GM19438 (cell line): ENCODE data around the gene ATP11B.
"Not testable (repeated sequence)": the region's sequence is repeated elsewhere in the genome, so short reads cannot be mapped to it uniquely, and the experiment has no call there.

ENCODE experiments used
- ATAC-seq: cut with Tn5 transposase; IDR thresholded peaks from one replicate; pipeline ENCODE4 v1.9.1; 2021; ENCODE audit warnings: low read depth; ENCODE audit not compliant: unreplicated experiment

ATP11B gene

DNA sequence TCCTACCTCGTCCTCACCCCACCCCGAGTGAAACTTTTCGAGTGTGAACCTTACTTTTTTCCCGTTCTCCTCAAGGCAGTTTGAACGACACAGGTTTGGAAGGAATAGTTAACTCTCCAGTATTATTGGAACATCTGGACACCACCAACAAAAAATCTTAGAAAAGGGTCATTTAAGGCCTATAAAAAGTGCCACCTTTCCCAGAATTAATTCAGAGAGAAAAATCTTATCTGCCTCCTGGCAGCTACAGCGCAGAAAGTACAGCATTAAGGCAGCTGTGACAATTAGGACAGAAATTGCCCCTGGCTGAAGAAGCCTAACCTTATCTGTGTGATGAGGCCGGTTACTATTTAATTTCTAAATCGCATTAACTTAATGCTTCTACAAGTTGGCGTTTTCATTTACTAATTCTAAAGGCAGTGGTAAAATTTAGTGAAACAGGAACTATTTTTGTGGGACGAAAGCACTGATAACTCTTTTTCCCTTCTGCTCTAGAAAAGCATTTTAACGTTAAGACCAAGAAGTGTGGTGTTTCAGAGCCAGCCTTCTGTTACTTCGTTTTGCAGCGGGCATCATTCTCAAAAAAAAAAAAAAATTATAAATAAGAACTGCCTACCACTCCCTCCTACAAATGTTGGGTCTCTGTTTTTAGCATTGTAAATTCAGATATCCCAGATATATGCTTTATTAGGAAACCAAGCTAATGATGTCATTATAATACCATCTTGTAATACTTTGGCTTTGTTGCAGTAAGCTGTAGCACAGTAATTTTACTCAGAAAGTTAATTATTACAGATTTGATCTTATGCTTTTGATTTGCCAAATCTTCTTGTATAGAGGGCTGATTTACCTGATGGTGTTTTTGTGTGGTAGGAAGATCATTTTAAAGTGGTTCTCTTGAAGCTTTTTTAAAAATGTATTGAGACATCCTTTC is 1.4 kb downstream of the ATP11B start:
- no peak for ATAC-seq

DNA sequence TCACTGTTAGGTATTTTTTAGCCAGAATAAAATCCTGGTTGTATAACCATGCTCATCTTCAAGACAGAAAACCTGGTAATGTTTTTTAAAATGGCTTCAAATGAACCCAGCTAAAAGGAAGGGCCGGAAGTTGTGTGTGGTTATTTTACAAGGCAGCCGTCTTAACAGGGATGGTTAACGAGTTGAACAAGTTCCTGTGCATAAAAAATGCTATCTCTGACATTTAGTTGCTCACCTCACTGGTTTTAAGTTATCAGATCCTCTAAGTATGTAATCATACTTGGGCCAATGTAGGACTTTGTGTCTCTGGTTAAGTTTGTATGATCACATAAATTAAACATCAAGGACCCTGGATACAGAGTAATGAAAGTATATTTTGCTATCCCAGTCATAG is 2.1 kb downstream of the ATP11B start:
- ATAC-seq = no peak

DNA sequence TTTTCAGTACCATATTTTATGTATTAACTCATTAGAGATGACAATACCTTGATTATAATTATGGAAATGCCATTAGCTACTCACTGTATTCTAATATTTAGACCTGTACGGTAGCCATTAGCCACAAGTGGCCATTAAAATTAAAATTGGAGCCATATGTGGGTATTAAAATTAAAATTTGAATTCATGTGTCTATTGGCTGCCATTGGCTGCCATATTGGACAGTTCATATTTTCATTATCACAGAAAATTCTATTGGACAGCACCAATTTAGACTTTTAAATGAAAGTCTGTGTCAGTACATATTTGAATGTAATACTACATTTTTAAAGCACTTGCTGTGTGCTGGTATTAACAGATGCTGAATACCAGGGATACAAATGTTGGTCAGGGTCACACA is 3.0 kb downstream of the ATP11B start:
- no peak for ATAC-seq

DNA sequence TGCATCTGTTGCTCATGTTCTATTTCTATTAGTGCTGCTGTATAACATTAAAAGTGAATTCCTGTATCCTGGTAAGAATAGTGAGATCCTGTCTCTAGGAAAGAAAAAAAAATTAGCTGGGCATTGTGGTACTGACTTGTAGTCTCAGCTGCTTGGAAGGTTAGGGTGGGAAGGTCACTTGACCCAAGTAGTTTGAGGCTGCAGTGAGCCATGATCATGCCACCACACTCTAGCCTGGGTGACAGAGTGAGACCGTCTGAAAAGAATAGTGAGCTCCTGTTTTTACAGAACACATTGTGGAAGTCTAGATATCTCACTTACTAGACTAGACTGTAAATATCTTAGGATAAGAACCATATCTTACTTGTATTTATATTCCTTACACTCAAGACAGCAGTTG is 4.6 kb downstream of the ATP11B start:
- no peak for ATAC-seq

DNA sequence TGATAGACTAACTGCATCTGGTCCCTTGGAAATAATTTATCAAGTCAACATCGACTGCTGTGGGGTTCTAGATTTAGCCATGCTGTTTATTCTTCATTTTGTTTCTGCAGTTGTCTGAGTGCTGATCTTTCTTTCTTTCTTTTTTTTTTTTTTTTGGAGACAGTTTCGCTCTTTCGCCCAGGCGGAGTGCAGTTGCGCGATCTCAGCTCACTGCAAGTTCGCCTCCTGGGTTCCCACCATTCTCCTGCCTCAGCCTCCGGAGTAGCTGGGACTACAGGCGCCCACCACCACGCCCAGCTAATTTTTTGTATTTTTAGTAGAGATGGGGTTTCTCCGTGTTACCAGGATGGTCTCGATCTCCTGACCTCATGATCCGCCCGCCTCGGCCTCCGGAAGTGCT is 5.8 kb downstream of the ATP11B start:
- not testable (repeated sequence) for ATAC-seq

DNA sequence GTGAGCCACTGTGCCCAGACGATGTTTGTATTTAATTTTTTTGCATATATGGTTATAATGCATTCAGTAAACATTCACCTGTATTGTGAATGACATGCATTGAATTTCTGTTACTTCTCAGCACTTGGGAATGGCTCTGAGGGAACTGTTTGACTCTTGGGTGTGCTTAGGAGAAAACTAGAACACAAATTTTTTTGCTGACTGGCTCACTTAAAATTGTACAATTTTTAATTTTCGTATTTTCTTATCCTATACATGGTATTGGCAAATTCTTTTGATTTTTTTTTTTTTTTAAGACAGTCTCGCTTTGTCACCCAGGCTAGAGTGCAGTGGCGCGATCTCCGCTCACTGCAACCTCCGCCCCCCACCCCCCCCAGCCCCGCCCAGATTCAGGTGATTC is 7.2 kb downstream of the ATP11B start:
- no peak for ATAC-seq

DNA sequence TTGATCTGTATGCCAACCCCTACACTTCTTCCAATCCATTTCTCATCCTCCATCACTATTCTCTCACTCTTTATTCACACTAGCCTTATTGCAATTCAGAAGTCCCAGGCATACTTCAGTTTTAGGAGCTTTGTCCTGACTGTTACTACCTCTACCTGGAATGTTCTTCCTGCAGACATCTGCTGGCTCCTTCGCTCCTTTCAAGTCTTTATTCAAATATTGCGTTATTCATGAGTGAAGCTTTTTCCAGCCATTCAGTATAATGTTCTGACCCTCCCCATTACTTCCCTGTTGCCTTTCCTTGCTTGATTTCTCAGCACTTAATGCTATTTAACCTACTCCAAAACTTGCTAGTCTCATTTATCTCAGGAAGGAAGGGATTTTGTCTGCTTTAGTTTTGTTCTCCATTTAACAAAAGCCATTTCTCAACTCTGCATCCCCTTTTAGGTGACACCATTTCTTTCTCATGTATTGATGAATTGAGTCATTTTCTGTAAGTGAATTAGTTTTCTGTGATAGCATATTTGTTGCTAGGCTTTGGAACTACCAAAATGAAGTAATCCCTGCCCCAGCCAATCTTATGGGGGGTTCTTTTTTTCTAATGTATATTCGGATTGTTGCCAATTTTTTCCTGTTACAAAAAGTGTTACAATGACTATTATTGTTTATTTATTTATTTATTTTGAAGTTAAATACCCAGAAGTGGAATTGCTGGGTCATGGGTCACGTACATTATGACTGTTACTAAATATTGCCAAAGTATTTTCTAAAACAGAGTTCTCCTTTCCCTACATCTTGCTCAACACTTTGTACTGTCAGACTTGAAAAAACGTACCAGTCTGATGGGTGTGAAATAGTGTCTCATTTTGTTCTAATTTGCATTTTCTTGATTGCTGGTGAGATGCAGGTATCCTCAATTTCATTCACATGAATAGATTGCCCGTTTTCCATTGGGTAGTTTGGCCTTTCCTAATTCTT is 9.4 kb downstream of the ATP11B start:
- ATAC-seq = no peak

DNA sequence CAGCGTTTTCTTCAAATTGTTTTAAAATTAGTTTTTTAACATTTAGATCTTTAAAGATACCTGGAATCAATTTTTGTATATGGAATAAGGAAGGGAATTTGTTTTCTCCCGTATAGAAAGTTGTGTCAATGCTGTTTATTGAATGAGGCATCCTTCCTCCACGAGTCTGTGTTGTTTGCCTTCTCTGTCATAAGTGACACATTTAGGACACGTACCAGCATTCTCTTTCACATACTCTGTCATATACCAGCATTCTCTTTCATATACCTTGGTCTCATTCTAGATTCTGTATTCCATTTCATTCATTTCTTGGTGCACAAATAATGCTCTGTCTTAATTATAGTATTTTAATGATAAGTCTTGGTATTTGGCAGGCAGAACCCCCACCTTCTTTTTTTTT is 10.3 kb downstream of the ATP11B start:
- no peak for ATAC-seq

DNA sequence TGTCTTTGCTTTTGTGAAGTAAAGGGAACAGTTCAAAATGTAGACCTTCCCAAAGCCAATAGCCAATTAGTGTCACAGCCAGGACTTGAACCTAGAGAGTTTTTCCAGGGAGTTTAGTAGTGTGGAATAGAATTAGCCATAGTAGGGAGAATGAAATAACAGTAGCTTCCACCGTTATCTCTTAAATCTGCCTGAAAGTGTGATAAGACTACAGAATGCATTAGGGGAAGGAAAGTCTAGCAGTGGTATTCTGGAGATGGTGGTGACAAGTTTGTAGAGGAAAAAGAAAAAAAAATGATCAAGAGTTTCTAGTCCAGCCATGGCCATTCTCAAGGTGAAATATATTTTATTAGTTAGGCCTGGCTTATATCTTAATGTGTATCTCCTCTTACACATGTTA is 13.8 kb downstream of the ATP11B start:
- ATAC-seq = no peak

DNA sequence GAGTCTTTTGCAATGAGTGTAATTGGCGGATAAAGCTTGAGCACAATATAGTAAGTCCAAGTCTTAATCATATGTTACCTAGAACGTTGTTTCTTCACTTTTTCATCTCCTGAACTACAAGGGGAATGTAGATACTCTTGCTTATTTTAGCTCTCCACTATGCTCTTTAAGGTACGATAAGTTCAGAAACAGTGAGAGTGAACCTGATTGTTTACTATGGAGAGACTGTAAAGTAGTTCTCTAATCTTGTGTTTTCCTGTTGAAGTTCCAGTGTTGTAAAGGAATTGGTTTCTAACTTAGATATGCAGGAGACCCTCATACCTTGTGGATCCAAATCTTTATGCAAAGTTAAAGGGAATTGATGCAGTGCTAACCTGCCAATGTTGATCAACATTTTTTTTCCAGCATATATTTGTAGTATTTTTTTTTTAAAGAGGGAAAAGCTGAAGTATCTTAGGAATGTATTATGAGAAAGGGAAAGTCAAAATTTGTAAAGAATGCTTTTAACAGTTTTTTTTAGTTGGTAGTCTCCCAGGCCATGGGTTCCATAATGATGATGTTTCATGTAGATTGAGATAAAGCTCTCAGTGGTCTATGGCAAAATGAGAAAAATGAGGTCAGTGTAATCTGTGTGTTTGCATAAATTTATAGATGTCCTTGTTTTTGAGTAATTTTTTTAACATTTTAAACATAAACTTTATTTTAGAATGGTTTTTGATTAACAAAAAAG is 14.9 kb downstream of the ATP11B start:
- no peak for ATAC-seq

DNA sequence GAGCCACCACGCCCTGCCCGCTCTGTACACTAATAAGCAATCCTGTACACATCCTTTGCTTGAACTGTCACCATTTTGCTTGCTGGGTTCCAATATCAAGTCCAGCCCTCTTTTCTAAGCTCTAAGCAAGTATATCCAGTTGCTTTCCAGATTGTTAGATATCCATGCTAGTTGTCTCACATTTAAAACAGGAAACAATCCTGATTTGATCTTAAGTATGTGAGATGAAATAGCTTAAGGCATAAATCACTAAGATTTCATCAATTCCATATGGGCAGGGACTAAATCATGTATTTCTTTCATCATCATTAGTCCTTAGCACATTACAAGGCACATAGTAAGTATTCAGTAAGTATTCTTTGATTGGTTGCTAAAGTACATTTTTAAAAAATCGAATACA is 16.2 kb downstream of the ATP11B start:
- ATAC-seq = no peak

DNA sequence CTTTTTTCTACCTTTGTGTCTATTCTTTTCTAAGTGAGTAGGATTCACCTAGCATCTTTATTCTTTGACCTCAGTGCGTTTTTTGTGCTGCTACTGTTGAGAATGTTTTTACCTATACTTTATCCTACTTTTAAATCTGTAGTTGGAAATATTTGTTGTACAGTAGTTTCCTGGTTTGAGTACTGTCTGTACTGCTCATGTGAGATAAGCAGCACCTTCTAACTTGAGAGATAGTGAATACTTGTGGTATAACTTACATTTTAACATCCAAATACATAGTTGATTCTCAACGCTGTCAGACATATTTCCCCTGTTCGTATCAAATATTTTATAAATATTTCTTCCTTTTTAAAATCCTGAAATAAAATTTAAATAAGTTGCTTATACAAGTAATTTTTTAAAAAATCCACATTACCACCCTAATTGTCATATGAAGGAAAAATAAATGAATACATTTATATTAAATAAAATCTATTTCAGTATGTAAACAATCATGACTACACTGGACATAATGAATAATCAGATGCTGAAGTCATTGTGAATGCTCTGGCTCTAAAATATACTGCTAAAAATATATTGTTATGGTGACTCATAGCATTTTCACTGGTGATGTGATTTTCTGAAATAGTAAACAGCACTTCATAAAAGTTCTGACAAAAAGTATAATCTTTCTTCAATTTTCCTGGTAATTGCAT is 17.4 kb downstream of the ATP11B start:
- ATAC-seq = no peak

DNA sequence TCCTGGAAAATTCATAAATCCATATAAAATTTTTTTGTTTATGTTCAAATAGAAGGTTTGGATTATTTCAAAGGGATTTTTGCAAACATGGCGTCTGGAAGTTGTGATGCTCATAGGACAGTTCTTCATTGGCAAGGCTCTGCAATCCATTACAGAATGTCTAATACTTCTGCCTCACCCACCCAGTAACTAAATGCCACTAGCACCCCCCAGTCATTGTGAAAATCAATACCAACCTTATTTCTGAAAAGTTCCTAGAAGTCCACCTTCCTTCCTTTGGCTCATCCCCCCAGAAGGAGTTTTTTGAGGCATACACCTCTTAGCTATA is 17.9 kb downstream of the ATP11B start:
- no peak for ATAC-seq

DNA sequence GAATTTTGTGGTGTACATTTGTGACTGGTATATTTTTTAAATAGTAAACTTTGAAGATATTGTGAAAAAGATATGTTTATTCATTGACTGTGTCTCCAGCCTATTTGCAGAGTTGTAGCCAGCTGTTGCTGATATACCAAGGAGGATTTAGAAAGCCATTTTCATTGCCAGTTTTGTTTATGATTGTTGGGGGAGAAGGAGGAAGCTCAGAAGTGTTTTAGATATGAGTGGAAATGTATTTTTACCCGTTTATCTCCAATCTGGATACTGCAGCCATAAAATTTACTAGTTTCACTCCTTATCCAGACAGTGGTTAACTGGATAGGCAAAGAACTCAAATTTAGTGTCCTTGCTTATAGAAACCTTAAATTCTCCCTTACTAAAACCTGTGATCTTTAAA is 18.8 kb downstream of the ATP11B start:
- ATAC-seq = no peak

DNA sequence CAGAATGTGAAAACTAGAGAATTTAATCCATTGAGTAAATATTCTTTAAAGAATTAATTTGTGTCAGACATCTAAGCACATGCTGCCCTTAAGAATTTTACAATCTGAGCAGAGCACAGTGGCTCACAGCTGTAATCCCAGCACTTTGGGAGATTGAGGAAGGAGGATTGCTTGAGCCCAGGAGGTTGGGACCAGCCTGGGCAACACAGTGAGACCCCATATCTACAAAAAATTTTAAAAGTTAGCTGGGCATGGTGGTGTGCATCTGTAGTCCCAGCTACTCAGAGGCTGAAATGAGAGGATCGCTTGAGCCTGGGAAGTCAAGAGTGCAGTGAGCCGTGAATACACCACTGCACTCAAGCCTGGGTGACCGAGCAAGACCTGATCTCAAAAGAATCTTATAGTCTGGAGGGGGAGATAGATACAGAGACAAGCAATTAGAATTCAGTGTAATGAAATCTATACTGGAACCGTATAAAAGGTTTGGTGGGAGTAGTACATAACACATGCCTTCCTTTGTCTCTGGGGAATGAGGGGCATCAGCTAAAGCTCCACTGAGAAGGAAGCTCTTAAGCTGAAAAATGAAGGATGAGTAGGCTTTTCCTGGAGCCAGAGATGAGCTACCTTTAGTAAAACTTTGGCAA is 21.2 kb downstream of the ATP11B start:
- peak; percentile 55 for ATAC-seq

DNA sequence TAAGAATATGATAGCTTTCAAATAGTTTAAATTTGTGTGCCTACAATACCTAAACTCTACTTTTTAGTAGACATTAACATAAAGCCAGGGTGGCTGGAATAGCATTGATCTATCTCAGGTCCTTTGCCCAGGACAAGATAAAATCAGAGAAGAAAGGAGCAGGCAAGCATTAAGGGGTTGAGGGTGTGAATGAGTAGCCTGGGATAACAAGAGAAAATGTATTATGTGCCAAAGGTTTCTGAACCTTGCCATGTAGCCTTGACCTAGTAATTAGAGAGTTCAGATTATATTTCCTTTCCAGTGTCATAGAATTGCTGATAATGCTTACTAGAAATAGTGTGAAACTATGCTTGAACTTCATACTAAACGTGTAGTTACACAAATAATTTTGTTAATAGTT is 22.9 kb downstream of the ATP11B start:
- no peak for ATAC-seq

DNA sequence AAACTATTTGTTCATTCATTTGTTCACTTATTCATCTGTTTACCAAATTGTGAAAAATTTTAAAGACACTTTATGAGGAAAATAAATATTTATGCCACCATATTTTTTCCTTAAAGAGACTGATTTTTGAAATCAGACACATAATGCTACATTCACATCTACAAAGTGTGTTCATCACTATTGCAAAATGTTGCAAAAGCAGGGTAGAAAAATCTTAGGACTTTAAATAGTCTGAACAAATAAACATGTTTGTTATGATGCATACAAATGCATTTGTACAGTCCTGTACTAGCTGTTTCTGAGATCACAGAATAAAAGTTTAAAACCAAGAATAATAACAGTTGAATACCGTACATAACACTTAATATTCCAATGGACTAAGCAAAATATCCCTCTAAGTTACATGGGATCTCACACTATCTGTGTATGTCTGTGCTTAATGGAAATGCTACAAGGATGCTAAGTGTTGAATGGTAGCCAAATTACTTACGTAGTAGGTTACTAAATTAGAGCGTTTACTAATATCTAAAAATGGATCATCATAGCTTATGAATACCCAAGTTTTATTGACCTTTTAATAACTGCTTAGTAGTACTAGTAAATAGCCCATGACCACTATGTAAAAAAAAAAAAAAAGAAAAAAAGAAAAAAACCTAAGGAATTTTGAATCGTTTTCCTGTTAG is 25.1 kb downstream of the ATP11B start:
- no peak for ATAC-seq

DNA sequence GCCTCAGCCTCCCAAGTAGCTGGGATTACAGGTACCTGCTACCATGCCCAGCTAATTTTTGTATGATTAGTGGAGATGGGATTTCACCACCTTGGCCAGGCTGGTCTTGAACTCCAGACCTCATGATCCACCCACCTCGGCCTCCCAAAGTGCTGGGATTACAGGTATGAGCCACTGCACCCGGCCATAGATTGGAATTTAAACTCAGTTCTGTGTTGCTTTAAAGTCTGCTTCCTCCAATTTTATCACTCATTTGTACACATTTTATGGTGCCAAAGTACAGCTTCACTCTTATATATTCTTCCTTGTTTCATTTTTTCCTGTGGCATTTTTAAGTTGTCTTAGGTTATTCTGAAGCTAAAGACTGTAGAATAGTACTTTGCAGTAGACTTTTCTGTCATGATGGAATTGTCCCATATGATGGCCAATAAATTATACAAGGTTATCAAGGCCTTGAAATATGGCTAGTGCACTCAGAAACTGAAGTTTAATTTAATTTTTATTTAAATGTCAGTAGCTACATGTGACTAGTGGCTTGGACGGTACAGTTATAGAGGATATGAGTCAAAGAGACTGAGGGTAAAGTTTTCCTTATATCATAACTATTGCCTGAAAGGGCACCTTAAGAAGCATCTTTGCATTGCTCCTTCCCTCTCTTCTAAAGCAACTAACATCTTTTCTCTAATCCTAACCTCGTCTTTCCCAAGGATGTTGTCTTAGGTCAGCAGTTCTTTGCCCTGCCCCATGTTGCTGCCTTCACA is 28.1 kb downstream of the ATP11B start:
- ATAC-seq = no peak

DNA sequence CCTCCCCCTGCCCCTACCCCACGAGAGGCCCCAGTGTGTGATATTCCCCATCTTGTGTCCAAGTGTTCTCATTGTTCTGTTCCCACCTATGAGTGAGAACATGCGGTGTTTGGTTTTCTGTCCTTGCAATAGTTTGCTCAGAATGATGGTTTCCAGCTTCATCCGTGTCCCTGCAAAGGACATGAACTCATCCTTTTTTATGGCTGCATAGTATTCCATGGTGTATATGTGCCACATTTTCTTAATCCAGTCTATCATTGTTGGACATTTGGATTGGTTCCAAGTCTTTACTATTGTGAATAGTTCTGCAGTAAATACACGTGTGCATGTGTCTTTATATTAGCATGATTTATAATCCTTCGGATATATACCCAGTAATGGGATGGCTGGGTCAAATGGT is 29.0 kb downstream of the ATP11B start:
- ATAC-seq = not testable (repeated sequence)
